Measurements from ENCODE around the gene GAPT.

DNA sequence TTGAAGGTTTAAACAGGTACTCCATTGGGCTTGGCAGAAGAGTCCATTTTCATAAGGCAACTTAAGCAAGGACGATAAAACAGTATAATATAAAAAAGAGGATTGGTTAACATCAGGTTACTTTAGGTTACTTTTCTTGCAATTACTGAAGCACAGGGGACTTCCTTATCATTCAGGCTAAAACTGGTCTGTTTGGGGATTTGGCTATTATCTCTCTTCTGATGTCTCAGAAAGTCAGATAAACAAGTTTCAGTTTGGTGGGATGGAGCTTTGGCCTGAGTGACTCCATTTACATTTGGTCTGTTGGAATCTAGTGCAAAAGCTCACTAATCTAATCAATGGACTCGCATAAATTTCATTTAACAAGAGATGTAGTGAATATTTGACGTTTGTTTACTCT lies 8.0 kb downstream of the GAPT start:
- TF ChIP-seq, protein P1, sequence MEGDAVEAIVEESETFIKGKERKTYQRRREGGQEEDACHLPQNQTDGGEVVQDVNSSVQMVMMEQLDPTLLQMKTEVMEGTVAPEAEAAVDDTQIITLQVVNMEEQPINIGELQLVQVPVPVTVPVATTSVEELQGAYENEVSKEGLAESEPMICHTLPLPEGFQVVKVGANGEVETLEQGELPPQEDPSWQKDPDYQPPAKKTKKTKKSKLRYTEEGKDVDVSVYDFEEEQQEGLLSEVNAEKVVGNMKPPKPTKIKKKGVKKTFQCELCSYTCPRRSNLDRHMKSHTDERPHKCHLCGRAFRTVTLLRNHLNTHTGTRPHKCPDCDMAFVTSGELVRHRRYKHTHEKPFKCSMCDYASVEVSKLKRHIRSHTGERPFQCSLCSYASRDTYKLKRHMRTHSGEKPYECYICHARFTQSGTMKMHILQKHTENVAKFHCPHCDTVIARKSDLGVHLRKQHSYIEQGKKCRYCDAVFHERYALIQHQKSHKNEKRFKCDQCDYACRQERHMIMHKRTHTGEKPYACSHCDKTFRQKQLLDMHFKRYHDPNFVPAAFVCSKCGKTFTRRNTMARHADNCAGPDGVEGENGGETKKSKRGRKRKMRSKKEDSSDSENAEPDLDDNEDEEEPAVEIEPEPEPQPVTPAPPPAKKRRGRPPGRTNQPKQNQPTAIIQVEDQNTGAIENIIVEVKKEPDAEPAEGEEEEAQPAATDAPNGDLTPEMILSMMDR (IDR thresholded peaks at IDR 0.05) = no peak
- TF ChIP-seq POLR2A (IDR thresholded peaks at IDR 0.05) (no peak), POLR2AphosphoS5 (IDR thresholded peaks at IDR 0.05) (no peak)
